Fibroblast of skin of back (primary cell): ENCODE results near the gene PSMF1.

Experiments
- DNase-seq: peaks from one replicate; pipeline ENCODE4 v3.0.0-alpha.2; 2013

The PSMF1 gene

DNA sequence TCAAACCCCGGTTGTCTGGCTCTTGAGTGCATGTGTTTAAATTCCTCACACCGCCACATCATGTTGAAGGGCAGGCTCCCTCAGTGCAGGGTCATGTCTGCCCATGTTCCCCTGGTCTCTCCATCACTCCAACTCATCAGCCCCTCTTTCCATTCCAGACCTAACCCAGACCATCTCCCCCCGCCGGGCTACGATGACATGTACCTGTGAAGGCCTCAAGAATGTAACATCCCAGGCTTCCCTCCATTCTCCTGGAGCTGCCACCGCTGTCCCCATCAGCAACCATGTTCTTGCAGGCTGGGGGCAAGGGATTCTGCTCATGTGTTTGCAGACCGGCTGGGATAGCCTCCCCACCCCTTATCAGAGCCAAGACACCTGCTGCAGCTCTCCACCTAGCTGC lies 46.5 kb downstream of the PSMF1 start:
- DNase-seq = no peak

- no peak for DNase-seq
Observed at GRCh38 chr20:1165521-1165920, 47.1 kb downstream of the PSMF1 start.

DNA sequence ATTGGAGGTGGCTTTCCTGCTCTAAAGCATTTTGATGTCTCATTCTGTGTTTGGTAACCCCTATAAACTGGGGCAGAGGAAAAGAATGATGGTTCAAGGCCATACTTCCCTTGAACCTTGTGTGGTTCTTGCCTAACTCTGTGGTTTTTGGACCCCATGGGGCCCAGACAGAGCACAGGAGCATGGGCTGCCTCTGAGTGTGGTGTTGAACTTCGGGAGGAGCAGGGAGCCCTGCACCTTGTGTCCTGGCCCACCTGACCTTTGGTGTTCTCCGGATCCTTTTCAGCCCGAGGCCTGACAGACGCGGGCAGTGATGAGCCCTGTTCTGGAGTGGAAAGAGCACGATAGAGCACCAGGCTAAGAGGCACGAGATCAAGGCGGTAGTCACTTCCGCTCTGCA lies 47.5 kb downstream of the PSMF1 start:
- no peak for DNase-seq

DNA sequence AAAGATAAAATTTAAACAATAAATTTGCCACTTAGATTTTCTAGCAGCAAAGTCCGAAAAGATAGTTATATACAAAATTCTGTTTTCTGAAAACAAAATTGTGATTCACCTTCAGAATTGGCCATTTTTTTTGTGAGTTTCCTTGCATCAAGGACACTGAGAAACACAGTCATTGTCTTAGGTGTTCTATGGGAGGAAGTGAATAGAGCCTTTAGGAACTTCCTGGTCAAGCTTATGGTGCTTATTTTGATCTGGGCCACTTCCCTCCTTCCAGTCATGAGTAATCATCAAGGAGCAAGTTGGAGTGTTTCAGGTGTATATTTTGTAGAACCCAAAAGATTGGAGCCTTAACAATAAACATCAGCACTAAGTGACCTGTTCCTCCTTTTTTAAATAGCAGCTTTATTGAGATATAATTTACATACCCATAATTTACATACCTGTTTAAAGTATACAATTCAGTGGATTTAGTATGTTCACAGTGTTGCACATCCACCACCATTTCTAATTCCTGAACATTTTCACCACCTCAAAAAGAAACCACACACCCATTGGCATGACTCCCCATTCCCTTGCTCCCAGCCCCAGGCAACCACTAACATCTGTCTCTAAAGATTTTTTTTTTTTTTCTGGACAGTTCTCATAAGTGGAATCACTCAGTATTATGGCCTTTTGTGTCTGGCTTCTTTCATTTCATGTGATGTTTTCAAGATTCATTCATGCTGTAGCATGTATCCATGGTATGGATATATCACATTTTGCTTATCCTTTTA lies 48.7 kb downstream of the PSMF1 start:
- no peak for DNase-seq

DNA sequence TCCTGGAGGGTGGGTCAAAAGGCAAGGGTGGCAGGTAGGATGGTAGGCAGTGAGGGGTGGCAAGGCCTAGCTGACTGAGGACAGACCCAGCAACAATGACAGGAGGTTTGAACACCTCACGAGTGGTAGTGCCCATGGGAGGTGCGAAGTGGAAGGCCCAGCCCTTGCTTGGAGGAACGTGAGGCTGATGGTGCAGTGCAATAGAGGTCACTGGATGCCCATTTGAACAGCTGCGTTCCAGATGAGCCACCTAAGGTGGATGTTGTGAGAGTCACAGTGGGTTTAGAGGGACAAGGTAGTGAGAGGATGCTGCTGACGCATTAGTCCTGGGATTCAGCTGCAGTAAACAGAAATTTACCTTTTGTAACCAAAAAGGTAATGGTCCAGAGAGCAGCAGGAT lies 50.8 kb downstream of the PSMF1 start:
- no peak for DNase-seq

DNA sequence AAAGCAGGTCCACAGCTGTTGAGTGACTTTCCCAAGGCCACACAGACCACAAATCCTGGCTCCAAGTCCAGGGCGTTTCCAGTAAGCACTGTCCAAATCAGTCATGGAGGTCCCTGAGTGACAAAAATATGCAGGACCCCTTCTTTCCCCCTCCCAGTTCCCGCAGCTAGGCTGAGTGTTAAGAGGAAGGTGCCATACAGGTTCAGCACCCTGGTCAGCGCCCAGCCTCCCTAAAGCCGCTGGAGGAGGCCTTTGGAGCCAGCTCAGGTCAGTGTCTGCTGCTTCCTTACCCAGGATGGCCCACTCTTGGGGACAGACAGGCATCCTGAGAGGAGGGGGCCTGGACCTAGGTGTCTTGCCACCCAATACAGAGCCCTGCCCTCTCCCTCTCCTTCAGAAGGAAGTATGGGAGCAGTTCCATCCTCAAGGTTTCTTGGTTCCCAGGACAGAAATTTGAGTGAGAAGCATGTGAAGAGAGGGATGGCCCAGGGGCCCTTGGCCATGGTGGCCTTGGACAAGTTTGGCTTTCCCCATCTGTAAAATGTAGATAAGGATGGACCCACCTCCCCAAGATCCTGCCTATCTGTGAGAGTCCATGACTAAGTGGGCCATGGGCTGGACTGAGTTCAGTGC lies 53.2 kb downstream of the PSMF1 start:
- peak; percentile 47 for DNase-seq

- no peak for DNase-seq
Observed at GRCh38 chr20:1173698-1174097, 55.3 kb downstream of the PSMF1 start.

DNA sequence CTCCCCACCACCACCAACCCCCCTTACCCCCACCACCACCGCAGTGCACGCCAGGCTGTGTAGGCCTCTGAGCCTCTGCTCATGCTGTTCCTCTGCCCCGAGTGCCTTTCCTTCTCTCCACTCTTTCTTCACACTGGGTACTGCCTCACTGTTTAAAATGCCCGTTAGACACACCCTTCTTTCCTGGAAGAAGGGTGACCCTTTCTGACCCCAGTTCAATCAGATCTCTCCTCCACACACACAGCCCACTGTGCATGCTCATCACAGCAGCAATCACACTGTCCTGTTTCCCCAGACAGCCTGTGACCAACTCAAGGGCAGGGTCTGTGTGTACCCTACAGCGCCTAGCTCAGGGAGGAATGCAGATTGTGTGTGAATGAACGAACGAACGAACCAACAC lies 56.4 kb downstream of the PSMF1 start:
- DNase-seq = no peak

GRCh38 chr20:1177680-1178079 lies 59.3 kb downstream of the PSMF1 start:
- DNase-seq = no peak

DNA sequence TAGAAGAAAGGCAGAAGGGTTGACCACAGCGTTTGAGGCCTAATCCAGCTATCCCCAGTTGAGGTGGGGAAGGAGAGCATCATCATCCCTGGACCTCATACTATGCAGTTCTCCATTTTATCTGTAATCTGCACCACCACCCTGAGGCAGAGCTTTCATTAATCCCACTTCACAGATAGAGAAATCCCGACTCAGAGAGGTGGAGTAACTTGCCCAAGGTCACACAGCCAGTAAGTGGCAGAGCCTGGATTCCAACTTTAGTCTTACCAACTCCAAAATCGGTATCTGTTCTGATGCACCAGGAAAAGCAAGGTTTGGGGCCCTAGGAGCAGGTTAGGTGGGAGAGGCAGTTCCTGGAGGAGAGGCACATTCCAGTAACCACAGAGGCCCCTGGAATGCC lies 59.7 kb downstream of the PSMF1 start:
- DNase-seq = no peak

DNA sequence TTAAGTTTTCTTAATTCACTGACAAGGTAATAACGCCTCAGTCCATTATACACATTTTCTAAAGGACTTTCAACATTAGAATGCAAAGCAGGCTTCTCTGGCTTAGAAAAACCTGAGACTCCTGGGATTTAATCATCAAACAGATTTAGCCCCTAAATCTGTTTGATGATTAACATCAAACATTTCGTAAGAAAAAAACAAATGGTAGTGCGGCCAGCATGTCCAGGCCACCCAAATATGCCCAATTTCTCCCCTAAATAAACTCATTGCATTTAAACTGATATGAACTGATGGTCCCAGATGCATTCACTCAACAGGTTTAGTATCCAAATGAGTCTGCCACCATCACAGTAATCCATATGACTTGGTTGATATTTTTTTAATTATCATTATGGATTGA lies 60.2 kb downstream of the PSMF1 start:
- DNase-seq = no peak

DNA sequence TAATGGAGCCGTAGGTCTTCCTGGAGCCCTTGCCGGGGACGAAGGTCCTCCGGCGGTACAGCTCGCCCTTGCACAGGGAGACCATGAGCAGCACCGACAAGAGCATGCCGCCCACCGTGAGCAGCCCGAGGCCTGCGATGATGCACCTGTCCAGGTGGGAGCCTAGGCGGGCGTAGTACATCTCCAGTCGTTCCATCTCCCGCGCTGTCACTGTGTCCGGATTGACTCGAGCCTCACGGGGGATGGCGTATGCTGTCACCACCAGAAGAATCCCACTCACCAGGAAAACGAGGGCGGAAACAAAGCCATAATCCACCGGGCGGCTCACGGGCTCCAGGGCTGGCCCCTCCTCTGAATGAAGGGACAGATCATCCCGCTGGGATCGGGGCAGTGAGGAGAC lies 62.5 kb downstream of the PSMF1 start:
- DNase-seq = no peak

GRCh38 chr20:1182106-1182505 lies 63.7 kb downstream of the PSMF1 start:
- no peak for DNase-seq

DNA sequence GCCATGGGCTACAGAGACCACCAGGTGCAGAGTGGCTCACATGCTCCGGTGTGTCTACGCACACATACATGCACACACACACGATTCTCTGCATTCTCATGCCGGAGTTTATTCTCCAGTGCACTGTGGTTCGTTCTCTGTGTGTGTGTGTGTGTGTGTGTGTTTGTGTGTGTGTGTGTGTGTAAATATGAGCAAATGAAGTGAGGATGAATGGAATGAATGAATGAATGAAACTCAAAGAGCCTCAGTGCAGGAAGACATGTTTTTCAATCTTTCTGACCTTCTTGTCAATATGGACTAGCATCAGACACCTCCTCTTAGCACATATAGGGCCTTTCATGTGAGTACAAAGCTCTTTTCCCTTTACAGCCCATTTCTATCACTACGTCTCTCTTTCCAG lies 64.8 kb downstream of the PSMF1 start:
- no peak for DNase-seq

- DNase-seq = no peak
Observed at GRCh38 chr20:1184260-1184637, 65.8 kb downstream of the PSMF1 start.

DNA sequence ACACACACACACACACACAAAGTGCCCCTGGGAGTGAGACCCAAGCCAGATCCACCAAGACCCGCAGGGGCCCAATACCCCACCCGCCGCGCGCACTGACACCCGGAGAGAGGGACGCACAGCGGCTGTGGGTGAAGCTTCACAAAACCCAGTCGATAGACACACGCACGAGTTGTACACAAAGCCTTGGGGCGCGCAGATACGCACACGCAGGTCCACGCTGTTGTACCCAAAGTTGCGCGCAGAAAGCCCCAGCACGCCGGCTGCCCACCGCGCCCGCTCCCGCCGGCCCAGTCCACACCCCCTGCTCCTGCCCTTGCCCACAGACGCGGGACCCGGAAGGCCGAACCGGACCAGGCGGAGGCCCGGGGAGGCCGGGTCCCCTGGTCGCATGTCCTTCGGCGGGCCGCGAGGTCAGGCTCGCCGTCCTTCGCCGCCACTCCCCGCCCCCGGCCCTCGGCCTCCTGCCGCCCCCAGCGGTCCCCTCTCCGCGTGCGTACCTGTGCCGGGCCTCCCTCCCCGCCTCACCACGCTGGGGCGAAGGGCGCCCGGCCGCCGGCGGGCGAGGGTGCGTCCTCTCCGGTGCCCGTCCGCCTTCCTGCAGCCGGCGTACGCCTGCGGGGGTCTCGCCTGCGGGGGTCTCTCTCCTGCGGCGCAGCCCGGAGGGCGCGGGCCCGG lies 66.4 kb downstream of the PSMF1 start, which contains the start of gene TMEM74B:
TMEM74B (minus strand) TSS at position 344 of the 678 bp plus-strand sequence. CDS start 1,180 bp downstream, outside the sequence.
- DNase-seq = no peak

DNA sequence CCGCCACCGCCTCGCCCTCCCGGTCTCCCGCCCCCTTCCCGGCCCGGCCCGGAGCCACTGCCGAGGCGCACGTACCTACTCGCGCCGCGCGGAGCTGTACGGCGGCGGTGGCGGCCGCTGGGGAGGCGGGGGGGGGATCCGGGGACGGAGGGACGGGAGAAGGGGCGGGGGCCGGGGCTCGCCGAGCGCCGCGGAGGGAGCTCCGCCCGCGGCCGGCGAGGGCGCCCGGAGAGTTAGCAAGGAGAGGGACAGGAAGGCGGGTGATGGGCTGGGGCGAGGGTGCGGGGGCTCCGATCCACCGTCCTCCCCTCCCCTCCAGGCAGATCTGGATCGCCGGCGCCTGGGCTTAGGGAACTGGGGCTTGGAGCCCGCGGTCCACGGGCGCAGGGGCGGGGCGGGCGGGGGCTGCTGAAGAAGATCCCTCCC lies 66.9 kb downstream of the PSMF1 start:
- no peak for DNase-seq

DNA sequence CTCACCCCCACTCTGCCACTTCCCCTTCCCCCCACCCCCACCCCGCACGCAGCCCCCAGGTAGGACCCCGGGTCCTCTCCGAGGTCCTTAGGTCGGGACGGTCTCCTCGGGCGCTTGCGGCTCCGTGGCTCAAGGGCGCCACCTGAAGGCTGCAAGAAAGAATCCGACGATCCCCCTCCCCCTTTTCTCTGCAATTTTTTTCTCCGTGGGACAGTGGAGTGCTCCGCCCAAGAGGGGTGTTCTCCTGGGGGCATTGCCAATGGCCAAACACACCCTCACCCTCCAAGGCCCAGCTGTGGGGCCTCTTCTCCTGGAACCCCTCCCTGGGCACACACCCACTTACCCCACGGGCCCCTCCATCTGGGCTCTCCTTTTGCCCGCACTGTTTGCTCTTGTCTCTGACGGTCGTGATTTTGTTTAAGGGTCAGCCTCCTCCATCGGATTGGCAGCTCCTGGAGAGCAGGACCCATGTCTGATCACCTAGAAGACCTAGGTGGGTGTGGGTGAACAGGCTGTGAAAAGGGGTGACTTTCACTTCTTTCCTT lies 67.5 kb downstream of the PSMF1 start:
- peak; percentile 57 for DNase-seq

GRCh38 chr20:1186367-1186991 lies 68.1 kb downstream of the PSMF1 start:
- no peak for DNase-seq

DNA sequence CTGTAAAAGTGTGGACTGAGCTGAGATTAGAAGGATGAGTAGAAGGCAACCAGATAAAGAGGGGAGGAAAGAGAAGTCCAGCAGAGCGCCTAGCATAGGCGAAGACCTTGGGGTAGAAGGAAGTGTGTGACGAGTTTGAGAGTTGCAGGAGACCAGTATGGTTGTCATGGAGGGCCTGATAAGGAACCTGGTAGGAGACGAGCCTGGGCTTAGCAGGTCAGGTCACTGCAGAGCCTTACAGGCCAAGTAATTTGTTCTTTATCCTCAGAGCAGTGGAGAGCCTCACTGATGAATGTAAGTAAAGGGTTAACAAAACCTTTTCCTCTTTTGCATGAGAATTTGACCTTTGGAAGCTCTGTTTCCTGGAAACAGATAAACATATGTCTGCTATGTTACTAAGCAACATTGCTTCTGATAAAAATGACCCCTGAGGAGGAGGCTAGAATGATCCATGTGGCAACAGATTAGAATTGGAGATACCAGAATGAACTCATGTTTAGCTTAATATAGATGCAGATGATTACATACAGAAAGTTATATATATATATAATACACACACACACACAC lies 69.3 kb downstream of the PSMF1 start:
- DNase-seq = no peak

DNA sequence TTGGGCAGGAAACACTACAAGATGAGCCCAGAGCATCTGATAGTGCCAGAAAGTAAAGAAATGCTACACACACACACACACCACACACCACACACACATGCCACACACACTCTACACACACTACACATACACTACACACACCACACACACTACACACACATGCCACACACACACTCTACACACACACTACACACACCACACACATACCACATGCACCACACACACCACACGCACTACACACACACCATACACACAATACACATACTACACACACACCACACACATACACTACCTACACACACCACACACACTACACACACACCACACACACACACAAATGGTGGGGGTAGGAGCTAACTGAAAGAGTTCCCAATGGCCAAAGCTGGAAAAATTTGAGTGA lies 69.9 kb downstream of the PSMF1 start:
- DNase-seq = no peak

- DNase-seq = no peak
Observed at GRCh38 chr20:1189827-1190226, 71.4 kb downstream of the PSMF1 start.

GRCh38 chr20:1190847-1191246 lies 72.4 kb downstream of the PSMF1 start:
- no peak for DNase-seq
